Stimulated activated CD4-positive, alpha-beta T cell treated with anti-CD3 and anti-CD28 coated beads, Interleukin-2, amount 100 ng/mL, for 48 hours (primary cell): ENCODE data around the gene FHOD1.
A peak's percentile ranks its signal among the peaks of the same experiment; 100 is the strongest.

Experiments
- DNase-seq, 2 donors: peaks; one replicate each; pipeline ENCODE4 v3.0.0-alpha.2; 2020

The FHOD1 gene

DNA sequence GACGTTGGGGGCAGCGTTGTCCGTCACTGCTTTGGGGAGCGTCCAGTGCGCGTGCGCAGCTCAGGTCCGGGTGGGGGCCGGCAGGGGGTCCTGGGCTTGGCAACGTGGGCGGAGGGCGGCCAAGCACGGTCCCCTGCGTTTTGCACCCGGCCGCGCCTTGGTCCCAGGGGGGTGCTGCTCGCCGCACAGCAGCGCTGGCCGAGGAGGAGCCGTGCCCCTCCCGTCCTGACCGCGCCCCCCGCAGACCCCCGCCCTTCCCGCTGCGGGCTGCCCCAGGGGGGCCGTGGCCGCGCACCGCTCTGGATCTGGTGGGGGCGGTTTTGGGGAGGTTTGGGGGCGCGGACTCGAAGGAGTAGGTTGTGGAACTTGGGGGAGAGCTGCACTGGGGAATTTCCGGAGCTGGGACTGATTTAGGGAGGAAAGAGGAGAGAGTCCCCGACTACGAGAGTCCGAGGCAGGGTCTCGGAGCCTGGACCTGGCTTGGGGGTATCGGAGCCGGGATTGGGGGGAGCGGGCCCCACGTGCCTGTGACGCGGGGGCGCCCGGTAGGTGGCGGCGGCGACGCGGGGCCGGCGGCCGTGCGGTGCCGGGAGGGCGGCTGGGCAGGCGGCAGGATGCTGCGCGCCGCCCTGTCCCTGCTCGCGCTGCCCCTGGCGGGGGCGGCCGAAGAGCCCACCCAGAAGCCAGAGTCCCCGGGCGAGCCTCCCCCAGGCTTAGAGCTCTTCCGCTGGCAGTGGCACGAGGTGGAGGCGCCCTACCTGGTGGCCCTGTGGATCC is 1.3 kb upstream of the FHOD1 start, which contains the start of gene SLC9A5:
Gene SLC9A5 (plus strand): TSS at position 579 of the 777 bp plus-strand sequence. CDS start 36 bp downstream, at position 615.
- DNase-seq = peak in 1 of 2 donors; percentile 37

DNA sequence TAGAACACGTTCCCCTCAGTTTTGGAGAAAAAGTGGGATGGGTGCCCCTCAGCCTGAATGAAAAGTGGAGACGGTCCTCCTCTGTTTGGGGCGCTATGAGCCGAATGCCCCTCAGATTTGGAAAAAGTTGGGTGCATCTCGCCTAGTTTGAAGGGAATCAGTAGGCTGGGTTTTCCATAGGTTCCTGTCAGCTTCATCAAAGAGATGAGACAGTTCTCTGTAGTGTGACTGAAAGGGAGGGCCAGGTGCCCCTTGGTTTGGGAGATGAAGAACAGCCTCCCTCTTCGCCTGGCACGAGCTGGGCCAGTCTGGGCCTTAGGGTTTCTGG is 756 bp upstream of the FHOD1 start:
- DNase-seq = no peak

- no peak for DNase-seq
Measured at GRCh38 chr16:67246756-67247191, 507 bp downstream of the FHOD1 start.

DNA sequence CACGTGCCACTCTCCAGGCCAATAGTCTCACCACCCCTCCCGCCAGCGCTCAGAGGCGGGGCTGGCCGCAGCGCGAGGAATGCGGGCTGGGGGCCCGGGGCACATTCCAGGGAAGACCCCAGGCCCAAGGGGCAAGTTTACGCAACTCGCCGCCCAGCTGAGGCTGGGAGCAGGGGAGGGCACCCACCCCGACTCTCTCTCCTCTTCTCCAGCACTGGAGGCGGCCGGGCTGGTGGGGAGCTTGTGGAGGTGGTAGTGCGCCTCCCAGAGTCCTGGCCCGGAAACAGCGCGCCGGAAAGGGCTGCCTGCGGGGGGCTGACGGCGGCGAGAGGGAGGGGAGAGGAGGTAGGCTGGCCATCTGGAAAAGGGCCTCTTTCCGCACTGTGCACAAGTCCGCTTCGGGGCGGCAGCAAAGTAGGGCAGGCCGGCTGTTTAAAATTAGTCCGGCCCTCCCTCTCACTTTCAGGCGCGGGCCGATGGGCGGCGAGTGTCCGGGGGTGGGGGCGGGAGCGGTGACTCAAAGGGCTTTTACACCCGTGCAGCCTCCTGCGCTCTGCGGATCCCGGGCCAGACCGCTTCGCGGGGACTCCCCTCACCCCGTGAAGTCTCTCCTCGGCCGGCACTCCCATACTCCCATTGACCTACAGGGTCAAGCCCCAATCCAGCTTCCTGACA is 1.1 kb downstream of the FHOD1 start:
- DNase-seq = peak in 1 of 2 donors; percentile 39

GRCh38 chr16:67245674-67246080 is 1.6 kb downstream of the FHOD1 start:
- DNase-seq = no peak

DNA sequence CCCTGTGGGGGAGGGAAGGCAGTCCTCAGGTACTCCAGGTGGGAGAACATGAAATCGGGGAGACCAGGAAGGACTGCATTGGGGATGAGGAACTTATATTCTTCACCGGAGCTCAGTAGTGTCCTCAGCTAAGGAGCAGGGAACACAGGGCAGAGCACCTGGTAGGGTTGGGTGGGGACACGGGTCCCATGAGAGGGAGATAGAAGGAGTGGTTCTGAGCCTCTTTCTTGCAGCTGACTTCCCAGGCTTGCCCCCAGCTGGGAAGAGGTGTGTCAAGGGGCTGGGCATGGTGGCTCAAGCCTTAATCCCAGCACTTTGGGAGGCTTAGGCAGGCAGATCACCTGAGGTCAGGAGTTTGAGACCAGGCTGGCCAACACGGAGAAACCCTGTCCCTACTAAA is 2.1 kb downstream of the FHOD1 start:
- no peak for DNase-seq

DNA sequence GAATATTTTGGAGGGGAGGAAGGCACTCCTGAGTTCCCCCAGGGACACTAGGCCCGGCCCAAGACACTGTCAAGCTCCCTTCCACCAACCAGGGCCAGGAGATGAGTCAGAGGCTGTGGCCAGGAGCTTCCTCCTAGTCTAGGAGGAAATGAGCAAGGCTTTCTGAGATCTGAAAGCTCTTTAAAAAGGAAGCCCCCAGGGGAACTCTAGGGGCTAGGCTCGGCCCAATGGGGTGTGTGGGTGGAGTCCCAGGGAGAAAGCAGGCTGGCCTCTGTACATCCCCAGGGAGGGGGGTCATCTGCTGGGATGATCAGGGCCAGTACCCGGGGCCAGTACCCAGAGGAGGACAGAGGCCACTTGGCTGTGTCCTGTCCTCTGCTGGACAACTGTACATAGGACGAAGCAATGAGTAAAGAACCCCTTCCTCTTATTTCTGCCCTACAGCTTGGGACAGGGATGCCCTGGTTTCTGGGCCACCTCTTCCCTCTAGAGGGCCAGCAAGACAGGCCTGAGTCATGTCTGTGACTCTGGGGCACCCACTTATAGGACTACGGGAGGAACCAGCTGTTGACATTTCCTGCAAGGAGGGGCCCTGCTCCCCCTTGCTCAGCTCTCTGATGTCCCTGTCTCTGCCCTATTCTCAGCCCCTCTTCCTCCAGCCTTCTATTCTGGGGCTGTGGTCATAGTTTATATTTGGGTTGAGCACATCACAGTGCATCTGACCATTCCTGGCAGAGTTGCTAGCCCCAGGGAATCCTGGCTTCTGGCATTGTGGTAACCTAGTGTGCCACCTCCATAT is 2.7 kb downstream of the FHOD1 start:
- DNase-seq = peak; percentile 56 to 64

DNA sequence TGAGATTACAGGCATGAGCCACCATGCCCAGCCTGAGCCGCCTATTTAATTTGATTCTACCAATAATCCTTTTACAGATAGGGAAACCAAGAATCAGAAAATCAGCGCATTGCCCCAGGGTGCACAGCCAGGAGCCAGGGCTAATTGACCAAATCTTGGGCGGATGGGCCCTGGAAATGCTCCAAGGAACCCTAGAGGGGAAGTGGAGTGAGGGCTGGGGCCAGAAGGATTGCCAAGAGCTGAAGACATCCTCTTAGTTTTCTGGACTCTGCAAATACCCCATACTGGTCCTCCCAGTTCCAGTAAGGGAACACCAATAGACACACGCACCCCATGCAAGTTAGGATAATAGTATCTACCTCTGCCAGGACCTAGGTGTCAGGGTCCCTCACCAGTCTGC is 3.8 kb downstream of the FHOD1 start:
- DNase-seq = no peak

DNA sequence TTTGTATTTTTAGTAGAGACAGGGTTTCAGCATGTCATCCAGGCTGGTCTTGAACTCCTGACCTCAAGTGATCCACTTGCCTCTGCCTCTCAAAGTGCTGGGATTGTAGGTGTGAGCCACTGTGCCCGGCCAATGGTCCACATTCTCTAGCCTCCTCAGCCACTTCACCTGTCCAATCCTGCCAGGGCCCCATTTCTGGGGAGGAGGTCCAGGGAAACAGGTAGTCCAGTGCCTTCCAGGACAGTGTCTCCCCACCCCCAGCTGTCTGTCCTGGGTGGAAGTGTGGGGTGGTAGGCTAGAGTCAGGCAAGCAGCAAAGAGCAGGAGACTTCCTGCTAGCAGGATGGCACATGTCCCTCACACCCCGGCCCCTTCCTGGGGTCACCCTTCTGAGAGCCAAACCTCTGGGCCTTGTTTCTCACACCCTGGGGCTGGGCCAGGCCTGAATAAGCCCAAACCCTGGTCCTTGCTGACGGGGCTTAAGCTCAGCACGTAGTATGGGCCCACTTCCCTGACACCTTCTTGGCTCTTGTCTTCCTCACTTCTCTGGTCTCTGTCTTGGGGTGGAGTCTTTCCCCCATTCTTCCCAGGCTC is 5.0 kb downstream of the FHOD1 start:
- DNase-seq = no peak

- no peak for DNase-seq
Measured at GRCh38 chr16:67241008-67241900, 6.0 kb downstream of the FHOD1 start.

GRCh38 chr16:67240506-67240905 is 6.8 kb downstream of the FHOD1 start:
- DNase-seq = no peak

DNA sequence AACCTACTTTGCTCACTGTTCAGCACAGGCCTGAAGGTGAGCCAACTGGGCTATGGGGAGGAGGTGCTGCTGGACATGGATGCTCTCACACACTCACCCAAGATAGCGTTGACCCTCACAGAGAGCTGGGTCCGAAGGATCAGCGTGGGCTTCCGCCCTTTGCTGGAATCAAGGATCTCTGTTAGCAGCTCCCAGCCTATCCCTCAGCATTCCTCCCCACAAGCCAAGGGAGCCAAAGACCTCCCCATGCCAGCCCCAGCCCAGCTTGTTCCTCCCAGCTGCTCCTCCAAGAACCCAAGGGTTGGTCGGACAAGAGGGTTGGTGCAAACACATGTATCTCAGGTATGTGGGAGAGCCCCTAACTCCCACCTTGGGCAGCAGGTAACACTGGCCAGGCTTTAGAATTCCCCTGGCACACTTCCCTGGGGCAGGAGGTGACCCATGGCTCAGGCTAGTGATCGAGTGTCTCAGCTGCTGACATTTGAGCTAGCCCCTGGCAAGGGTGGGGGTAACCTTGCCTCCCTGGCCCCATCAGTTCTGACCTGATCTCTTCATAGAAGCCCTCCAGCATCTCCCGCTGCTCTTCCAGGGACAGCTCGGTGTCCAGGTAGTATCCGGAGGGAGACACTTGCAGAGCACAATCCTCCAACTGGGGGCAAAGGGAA is 8.3 kb downstream of the FHOD1 start:
- no peak for DNase-seq

DNA sequence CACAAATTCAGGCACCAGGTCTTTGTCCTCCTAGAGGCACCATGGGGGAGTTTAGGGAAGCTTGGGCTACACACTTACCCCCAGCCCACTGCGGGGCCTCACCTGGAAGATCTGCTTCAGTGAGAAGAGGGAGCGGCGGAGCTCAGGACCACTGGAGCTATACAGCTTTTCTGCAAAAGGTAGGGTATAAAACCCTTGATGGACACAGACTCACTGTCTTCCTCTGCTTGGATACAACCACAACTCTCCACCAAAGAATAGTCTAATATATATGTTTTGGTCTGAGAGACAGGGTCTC is 9.1 kb downstream of the FHOD1 start:
- no peak for DNase-seq

- no peak for DNase-seq
Measured at GRCh38 chr16:67237396-67238277, 9.6 kb downstream of the FHOD1 start.

DNA sequence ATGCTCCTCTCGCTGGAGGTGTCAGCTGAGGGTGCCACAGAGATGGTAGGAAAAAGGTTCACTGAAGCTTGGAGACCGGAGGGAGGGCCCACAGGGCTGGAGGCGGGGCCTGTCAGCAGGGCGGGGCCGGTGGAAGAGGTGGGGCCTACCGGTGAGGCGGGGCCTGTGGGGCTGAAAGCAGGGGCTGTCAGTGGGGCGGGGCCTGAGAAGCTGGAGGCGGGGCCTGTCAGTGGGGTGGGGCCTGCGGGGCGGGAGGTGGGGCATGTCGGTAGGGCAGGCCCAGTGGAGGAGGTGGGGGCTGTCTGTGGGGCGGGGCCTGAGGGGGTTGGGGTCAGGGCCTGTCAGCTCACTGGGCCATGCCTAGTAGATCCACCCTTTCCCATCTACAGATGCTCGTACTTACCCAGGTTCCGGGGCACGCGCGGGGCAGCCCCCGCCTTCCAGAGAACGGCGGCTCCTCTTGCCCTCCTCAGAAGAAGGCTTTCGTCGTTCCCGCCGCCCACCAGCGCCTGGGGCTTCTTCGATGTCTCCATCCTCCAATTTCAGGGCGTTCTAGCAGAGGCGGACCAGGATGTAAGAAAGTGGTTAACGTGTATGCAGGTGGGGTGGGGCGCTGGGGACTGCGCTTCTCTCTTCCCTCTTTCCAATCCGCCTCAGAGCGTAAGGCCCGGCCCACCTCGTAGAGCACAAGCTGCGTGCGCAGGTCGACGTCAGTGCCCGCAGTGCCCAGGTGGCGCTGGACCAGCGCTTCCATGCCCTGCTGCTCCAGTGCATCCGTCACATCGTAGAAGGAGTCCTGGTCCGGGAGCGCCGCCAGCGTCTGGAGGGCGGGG is 10.5 kb downstream of the FHOD1 start:
- DNase-seq = peak; percentile 84 to 89

DNA sequence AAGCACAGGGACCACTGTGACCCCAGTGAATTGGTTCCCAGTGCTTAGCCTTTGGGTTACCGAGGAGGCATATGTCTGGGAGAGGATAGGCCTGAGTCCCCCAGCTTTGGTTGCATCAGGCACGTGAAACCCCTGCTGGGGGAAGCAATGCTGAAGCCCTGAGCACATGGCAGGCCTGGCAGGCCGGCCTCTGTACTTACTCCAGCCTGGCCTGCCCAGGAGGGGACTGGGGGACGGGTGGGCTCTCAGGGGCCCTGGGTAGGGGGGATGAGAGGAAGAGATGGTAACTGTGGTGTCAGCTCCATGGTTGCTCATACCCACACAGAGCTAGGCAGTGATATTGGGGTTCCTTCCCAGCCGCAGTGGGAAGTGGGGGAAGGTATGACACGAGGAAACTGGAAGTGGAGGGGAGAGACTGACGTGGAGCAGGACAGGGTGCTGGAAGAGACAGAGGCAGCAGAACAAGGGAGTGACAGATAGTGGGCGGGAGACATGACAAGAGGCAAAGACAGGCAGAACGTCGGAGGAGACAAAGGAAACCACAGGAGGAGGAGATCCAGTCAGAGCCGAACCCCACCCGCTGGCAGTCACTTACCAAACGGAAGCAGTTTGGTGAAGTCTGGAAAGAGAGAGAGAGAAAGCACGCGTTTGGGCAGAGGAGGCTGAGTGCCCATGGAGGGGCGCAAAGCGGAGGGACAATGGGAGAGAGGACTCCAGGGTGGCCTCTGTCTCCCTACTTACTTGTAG is 11.3 kb downstream of the FHOD1 start:
- no peak for DNase-seq

- DNase-seq = no peak
Measured at GRCh38 chr16:67234180-67234597, 13.1 kb downstream of the FHOD1 start.

DNA sequence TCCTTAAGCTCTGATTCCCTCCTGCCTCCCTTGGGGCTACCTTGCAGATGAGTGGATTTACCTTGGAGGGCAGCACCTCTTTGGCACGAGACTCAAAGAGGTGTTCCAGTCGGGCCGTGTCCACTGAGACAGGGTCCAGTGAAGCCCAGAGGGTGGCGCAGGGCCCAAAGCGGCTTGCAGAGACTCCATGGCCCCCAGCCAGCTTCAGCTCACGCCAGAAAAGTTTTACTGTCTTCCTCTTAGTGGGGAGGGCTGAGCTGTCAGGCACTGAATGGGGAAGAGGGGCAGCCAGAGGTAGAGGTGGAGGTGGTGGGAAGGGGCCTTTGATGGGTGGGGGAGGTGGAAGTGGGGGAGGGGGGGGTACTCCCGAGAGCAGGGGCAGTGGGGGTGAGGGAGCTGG is 13.7 kb downstream of the FHOD1 start:
- no peak for DNase-seq
